Liver (tissue), 9 donors: ENCODE results near the gene SPATA33. TPM values are rescaled to one million over a fixed set of nuclear protein-coding genes. Genes with fewer than 3 reads are reported as not detected.

Experiments
- DNase-seq: peaks from one replicate; pipeline ENCODE4 v3.0.0-alpha.2; 2017; ENCODE audit warnings: low spot score
- H3K27ac ChIP-seq, 2 donors: one replicate each; pipeline ENCODE4 v1.7.0; 2013; ENCODE audit warnings: inconsistent platforms in 2 of 2, low read length in 2 of 2, control low read depth in 1 of 2, low read depth in 1 of 2, mild to moderate bottlenecking in 1 of 2
- H3K27me3 ChIP-seq, 4 donors: one replicate each; pipeline versions ENCODE4 v1.6.1 to v1.7.0; 2013; ENCODE audit warnings: low read length in 3 of 4, inconsistent platforms in 1 of 4, mild to moderate bottlenecking in 1 of 4, moderate library complexity in 1 of 4; ENCODE audit not compliant: control insufficient read depth in 4 of 4, insufficient read depth in 4 of 4
- H3K36me3 ChIP-seq, 4 donors: one replicate each; pipeline versions ENCODE4 v1.6.1 to v1.7.0; 2013; ENCODE audit warnings: low read length in 3 of 4, mild to moderate bottlenecking in 3 of 4, low read depth in 1 of 4, moderate library complexity in 1 of 4; ENCODE audit not compliant: control insufficient read depth in 4 of 4, insufficient read depth in 3 of 4
- H3K4me1 ChIP-seq, 4 donors: one replicate each; pipeline versions ENCODE4 v1.6.1 to v1.7.0; 2013; ENCODE audit warnings: low read length in 3 of 4, mild to moderate bottlenecking in 3 of 4, moderate library complexity in 1 of 4; ENCODE audit not compliant: control insufficient read depth in 4 of 4, insufficient read depth in 4 of 4
- H3K4me3 ChIP-seq, 3 donors: one replicate each; pipeline versions ENCODE4 v1.6.1 to v1.7.0; 2013; ENCODE audit warnings: low read length in 3 of 3, control low read depth in 1 of 3, low read depth in 1 of 3, mild to moderate bottlenecking in 1 of 3
- H3K9ac ChIP-seq, 2 donors: one replicate each; pipeline ENCODE4 v1.7.0; 2013; ENCODE audit warnings: low read length in 2 of 2, mild to moderate bottlenecking in 2 of 2, moderate library complexity in 2 of 2, control low read depth in 1 of 2, low read depth in 1 of 2
- H3K9me3 ChIP-seq, 4 donors: one replicate each; pipeline versions ENCODE4 v1.6.1 to v1.7.0; 2013; ENCODE audit warnings: low read length in 3 of 4; ENCODE audit not compliant: control insufficient read depth in 4 of 4
- ATF3 ChIP-seq: IDR thresholded peaks from 2 replicates; pipeline ENCODE4 v1.6.1; 2016; ENCODE audit warnings: antibody characterized with exemption
- EGR1 ChIP-seq, 2 donors: IDR thresholded peaks; 2 replicates each; pipeline ENCODE4 v1.6.1; 2016 to 2018; ENCODE audit warnings: antibody characterized with exemption in 2 of 2, low read depth in 2 of 2
- FOXA1 ChIP-seq: IDR thresholded peaks from 2 replicates; pipeline ENCODE4 v1.6.1; 2016; ENCODE audit warnings: antibody characterized with exemption
- FOXA2 ChIP-seq: IDR thresholded peaks from 2 replicates; pipeline ENCODE4 v1.6.1; 2016; ENCODE audit warnings: antibody characterized with exemption
- GABPA ChIP-seq, 2 donors: IDR thresholded peaks in 1 of 2; conservative IDR thresholded peaks in 1 of 2; 2 replicates each; pipeline ENCODE4 v1.6.1; 2016; ENCODE audit warnings: antibody characterized with exemption in 2 of 2, mild to moderate bottlenecking in 1 of 2, moderate library complexity in 1 of 2
- MAX ChIP-seq: IDR thresholded peaks from 2 replicates; pipeline ENCODE4 v1.6.1; 2016; ENCODE audit warnings: antibody characterized with exemption
- NR2F2 ChIP-seq: IDR thresholded peaks from 2 replicates; pipeline ENCODE4 v1.6.1; 2016; ENCODE audit warnings: antibody characterized with exemption
- REST ChIP-seq: IDR thresholded peaks from 2 replicates; pipeline ENCODE4 v1.6.1; 2016; ENCODE audit warnings: antibody characterized with exemption, mild to moderate bottlenecking
- SP1 ChIP-seq: IDR thresholded peaks from 2 replicates; pipeline ENCODE4 v1.6.1; 2018; ENCODE audit warnings: antibody characterized with exemption, mild to moderate bottlenecking
- ZBTB33 ChIP-seq: IDR thresholded peaks from 2 replicates; pipeline ENCODE4 v1.6.1; 2016; ENCODE audit warnings: antibody characterized with exemption
- WGBS: extraction: QIAGEN DNeasy Blood & Tissue Kit; methylation state at CpG from one replicate; pipeline ENCODE4 v1.1.7; 2013; 5-methylcytosine and 5-hydroxymethylcytosine counted together
- polyA plus RNA-seq, 2 donors: library from polyadenylated mRNA; stranded (reverse) in 1 of 2; unstranded in 1 of 2; fragments of 200-250 nt in 1 of 2; fragments of >200 nt in 1 of 2; fragmentation: Nextera tagmentation in 1 of 2; extraction: Ambion mirVana in 1 of 2; gene quantifications; one replicate each; pipeline versions ENCODE4 v1.2.1 to v1.2.3, GENCODE V29; 2013 to 2015
- total RNA-seq, 2 donors: library from RNA; depleted of rRNA; stranded (reverse); fragments of >200 nt; gene quantifications; one replicate each; pipeline ENCODE4 v1.2.3, GENCODE V29; 2014
- donor health status: healthy.
- donor health status: healthy.
- donor health status: healthy.
- donor health status: healthy.
- donor health status: healthy.

The SPATA33 gene
- total and polyA plus RNA-seq, 4 donors, result 1.6 to 3.6 (median 3.4) TPM

- TF ChIP-seq SP1, result no peak
- TF ChIP-seq GABPA (IDR thresholded peaks at IDR 0.05 in 1 of 2, conservative IDR thresholded peaks at IDR 0.05 in 1 of 2), result no peak
- no peak for TF ChIP-seq REST
- no peak for TF ChIP-seq NR2F2
- TF ChIP-seq EGR1 (IDR thresholded peaks at IDR 0.05; ENCODE audit: low read depth in 2 of 2), result no peak
- no peak overlapping the region for H3K27ac ChIP-seq
- H3K4me1 ChIP-seq, result peaks cover 0 to 6% (median 3%) of the 10 kb centered on the region in 4 donors
- H3K9ac ChIP-seq, result no peak overlapping the region
- no peaks in the 10 kb centered on the region for H3K27me3 ChIP-seq
- H3K36me3 ChIP-seq, result no peaks in the 10 kb centered on the region
- DNase-seq, result no peak
- H3K9me3 ChIP-seq, result no peaks in the 10 kb centered on the region
- WGBS, result 89% methylated on average over 12 of the region's 12 CpGs
- no peak overlapping the region for H3K4me3 ChIP-seq
Measured at GRCh38 chr16:89636663-89637062, 21.0 kb upstream of the SPATA33 start.

GRCh38 chr16:89637379-89637778 is 20.3 kb upstream of the SPATA33 start:
- H3K4me1 ChIP-seq, result peaks cover 0 to 6% (median 3%) of the 10 kb centered on the region in 4 donors
- H3K4me3 ChIP-seq, result no peak overlapping the region
- DNase-seq, result no peak
- no peaks in the 10 kb centered on the region for H3K27me3 ChIP-seq
- WGBS, result 69% methylated on average over 10 of the region's 10 CpGs
- no peaks in the 10 kb centered on the region for H3K9me3 ChIP-seq
- TF ChIP-seq FOXA2 (no peak), FOXA1 (no peak), GABPA (IDR thresholded peaks at IDR 0.05 in 1 of 2, conservative IDR thresholded peaks at IDR 0.05 in 1 of 2) (no peak), REST (no peak), ATF3 (no peak), NR2F2 (no peak), MAX (no peak), ZBTB33 (no peak), SP1 (no peak)
- H3K27ac ChIP-seq, result no peak overlapping the region
- H3K9ac ChIP-seq, result no peak overlapping the region
- H3K36me3 ChIP-seq, result no peaks in the 10 kb centered on the region
